Suprapubic skin (tissue), 3 donors: ENCODE results near the gene CKMT1A.
"Not testable (repeated sequence)": the region's sequence is repeated elsewhere in the genome, so short reads cannot be mapped to it uniquely, and the experiment has no call there.

Experiments used
- CTCF ChIP-seq, 2 donors: fragments of 200-600 bp in 1 of 2; fragments of 450-650 bp in 1 of 2; sonication (generic) in 1 of 2; IDR thresholded peaks; one replicate each; pipeline ENCODE4 v1.5.1; 2016 to 2019; ENCODE audit warnings: antibody characterized with exemption in 2 of 2, mild to moderate bottlenecking in 1 of 2, moderate library complexity in 1 of 2
- POLR2A ChIP-seq, 2 donors: fragments of 450-650 bp; IDR thresholded peaks; one replicate each; pipeline ENCODE4 v1.6.1; 2017; ENCODE audit warnings: antibody characterized with exemption in 2 of 2, mild to moderate bottlenecking in 2 of 2, moderate library complexity in 2 of 2

- not testable (repeated sequence) for TF ChIP-seq POLR2A, CTCF (IDR thresholded peaks at IDR 0.05)
Measured at GRCh38 chr15:43710431-43711131, 16.9 kb downstream of the CKMT1A start.
